Activated T-helper 2 cell treated with anti-CD3 and anti-CD28 coated beads, Interferon-gamma antibody, Interleukin-2, Interleukin-4, amounts not matched to agents 10 μg/mL and 5 μg/mL and 100 μg/mL, durations not matched to agents 14 hours and 24 hours and 36 hours (primary cell): ENCODE measurements around the gene DCP2. TPM values are rescaled to one million over a fixed set of nuclear protein-coding genes. Genes with fewer than 3 reads are reported as not detected.

Source experiments
- DNase-seq: peaks from one replicate; pipeline ENCODE4 v3.0.0; 2021; ENCODE audit warnings: low spot score
- H3K27ac Mint-ChIP-seq: one replicate; pipeline ENCODE4 v1.8.0; 2021; ENCODE audit warnings: mixed read lengths
- H3K27me3 Mint-ChIP-seq: one replicate; pipeline ENCODE4 v1.8.0; 2021; ENCODE audit warnings: low read depth, mixed read lengths
- H3K36me3 Mint-ChIP-seq: one replicate; pipeline ENCODE4 v1.8.0; 2021; ENCODE audit warnings: low read depth, mixed read lengths
- H3K4me1 Mint-ChIP-seq: one replicate; pipeline ENCODE4 v1.8.0; 2021; ENCODE audit warnings: low read depth, mixed read lengths
- H3K4me3 Mint-ChIP-seq: one replicate; pipeline ENCODE4 v1.8.0; 2021; ENCODE audit warnings: low read depth, mild to moderate bottlenecking, moderate library complexity, mixed read lengths
- H3K9me3 Mint-ChIP-seq: one replicate; pipeline ENCODE4 v1.8.0; 2021; ENCODE audit warnings: mixed read lengths
- intact Hi-C: fragments of 100-400 bp; cut with micrococcal nuclease; formaldehyde crosslinking; loops from one replicate; pipeline ENCODE4 v1.15.1; 2023
- total RNA-seq: library from RNA; stranded (reverse); gene quantifications from 2 replicates; pipeline ENCODE4 v1.2.3, GENCODE V29; 2022

The DCP2 gene
- total RNA-seq, 1 donor from 2014 or later: 84.1 TPM

DNA sequence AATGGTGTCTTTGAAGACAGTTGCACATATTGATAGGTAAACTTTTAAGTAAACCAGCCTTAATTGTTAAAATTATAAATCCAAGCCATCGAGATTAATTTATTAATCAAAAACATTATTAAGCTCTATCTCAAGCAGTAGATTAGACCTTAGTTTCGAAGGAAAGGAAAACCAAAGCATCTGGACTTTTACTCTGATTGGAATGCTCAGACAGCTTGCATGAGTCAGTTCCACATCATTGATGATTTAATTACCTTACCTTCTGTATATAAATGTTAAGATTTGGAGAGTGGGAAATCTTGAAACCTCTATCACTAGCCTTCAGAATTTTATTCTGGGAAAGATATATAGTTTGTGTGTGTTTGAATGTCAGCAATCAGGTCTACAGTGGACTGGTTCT, 23.9 kb downstream of the DCP2 start:
- no peak overlapping the region for H3K27ac Mint-ChIP-seq

DNA sequence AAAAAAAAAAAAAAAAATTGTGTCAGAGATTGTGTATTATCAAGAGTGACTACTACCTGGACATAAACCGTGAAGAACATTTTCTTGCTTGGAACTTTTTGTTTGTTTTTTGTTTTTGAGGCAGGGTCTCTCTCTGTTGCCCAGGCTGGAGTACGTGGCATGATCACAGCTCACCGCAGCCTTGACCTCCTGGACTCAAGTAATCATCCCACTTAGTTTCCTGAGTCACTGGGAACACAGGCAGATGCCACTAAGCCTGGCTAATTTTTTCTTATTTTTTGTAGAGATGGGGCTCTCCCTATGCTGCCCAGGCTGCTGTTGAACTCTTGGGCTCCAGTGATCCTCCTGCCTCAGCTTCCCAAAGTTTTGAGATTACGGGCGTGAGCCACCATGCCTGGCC, 25.8 kb downstream of the DCP2 start:
- Mint-ChIP-seq H3K9me3 (no peaks in the 10 kb centered on the region), H3K27me3 (no peaks in the 10 kb centered on the region), H3K36me3 (peaks cover 51% of the 10 kb centered on the region), H3K27ac (no peak overlapping the region), H3K4me1 (peaks cover 16% of the 10 kb centered on the region), H3K4me3 (no peak overlapping the region)
- no peak for DNase-seq
- intact Hi-C loops: no loop called here

More for the DNA sequence above, 23.9 kb downstream of the DCP2 start:
- Mint-ChIP-seq H3K9me3 (no peaks in the 10 kb centered on the region), H3K4me1 (peaks cover 20% of the 10 kb centered on the region), H3K36me3 (peaks cover 53% of the 10 kb centered on the region), H3K27me3 (no peaks in the 10 kb centered on the region), H3K4me3 (no peak overlapping the region)
- no peak for DNase-seq
- intact Hi-C loops: no loop called here

DNA sequence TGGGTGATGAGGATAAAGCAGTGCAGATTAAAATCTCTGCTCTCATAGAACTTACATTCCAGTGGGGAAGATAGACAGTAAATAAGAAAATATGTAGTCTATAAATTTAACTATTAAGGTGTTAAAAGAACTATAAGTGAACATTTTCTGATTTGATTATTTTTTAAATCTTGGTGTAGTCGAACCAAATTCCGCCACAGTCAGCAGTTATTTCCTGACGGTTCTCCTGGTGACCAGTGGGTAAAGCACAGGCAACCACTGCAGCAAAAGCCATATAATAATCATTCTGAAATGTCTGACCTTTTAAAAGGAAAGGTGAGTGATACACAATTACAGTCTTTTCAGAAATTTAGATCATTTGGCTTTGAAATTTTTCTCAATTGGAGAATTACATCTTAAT, 27.2 kb downstream of the DCP2 start:
- Mint-ChIP-seq H3K4me3 (no peak overlapping the region), H3K9me3 (no peaks in the 10 kb centered on the region), H3K4me1 (peaks cover 16% of the 10 kb centered on the region), H3K36me3 (peaks cover 56% of the 10 kb centered on the region), H3K27me3 (no peaks in the 10 kb centered on the region), H3K27ac (no peak overlapping the region)
- intact Hi-C loops: no loop called here
- DNase-seq: no peak

DNA sequence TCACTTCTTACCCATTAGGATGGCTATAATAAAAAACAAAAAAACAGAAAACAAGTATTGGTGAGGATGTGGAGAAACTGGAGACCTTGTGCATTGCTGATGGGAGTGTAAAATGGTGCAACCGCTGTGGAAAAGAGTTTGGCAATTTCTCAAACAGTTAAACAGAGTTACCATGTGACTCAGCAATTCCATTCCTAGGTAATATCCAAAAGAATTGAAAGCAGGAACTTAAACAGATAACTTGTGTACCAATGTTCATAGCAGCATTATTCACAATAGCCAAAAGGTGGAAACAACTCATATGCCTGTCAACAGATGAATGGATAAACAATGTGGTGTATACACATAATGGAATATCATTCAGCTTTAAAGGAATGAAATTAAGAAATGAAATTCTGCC, 28.9 kb downstream of the DCP2 start:
- intact Hi-C loops: no loop called here
- no peak overlapping the region for H3K4me3 Mint-ChIP-seq
- peaks cover 62% of the 10 kb centered on the region for H3K36me3 Mint-ChIP-seq
- DNase-seq: no peak
- no peak overlapping the region for H3K27ac Mint-ChIP-seq
- H3K27me3 Mint-ChIP-seq: no peaks in the 10 kb centered on the region
- H3K9me3 Mint-ChIP-seq: no peaks in the 10 kb centered on the region
- H3K4me1 Mint-ChIP-seq: peaks cover 13% of the 10 kb centered on the region

DNA sequence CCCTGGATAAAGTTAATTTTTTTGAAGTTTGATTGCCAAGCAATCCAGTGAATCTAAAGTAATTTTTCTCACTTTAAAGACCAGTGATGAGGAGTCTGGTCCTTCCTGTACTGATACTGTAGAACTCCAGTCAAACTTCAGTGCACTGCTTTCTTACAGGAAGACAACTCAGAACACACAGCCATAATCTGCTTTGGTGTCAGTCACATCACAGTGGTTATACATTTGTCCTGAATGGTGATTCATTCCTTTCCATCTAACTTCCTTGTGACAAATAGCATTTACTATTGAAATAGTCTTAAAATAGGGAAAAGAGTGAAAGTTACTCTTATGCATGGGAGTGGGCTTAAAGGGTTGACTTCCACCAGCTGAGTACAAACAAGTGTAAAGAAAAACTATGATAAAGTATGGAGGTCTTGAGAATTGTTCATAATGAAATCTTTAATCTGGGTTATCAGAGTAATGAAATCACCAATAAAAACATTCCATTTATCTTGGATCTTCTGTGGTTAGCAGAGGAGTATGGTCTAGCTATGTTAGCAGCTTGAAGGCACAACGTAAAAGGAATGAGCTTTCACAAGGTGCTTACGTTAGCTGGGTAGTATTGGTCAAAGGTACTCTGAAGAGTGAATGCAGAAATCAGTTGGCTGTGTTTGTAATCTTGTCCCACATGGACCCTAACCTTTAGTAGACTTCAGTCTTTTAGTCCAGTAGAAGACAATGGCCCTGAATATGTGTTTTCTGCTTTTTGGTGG, 41.5 kb downstream of the DCP2 start:
- no peaks in the 10 kb centered on the region for H3K27me3 Mint-ChIP-seq
- H3K4me3 Mint-ChIP-seq: no peak overlapping the region
- intact Hi-C loops: loop anchor here (2.0 kb wide), 1 partner anchor 101 kb away; no protein-coding TSS in a partner anchor
- H3K36me3 Mint-ChIP-seq: peaks cover 77% of the 10 kb centered on the region
- no peak overlapping the region for H3K27ac Mint-ChIP-seq
- no peaks in the 10 kb centered on the region for H3K9me3 Mint-ChIP-seq
- DNase-seq: no peak
- peaks cover 57% of the 10 kb centered on the region for H3K4me1 Mint-ChIP-seq

DNA sequence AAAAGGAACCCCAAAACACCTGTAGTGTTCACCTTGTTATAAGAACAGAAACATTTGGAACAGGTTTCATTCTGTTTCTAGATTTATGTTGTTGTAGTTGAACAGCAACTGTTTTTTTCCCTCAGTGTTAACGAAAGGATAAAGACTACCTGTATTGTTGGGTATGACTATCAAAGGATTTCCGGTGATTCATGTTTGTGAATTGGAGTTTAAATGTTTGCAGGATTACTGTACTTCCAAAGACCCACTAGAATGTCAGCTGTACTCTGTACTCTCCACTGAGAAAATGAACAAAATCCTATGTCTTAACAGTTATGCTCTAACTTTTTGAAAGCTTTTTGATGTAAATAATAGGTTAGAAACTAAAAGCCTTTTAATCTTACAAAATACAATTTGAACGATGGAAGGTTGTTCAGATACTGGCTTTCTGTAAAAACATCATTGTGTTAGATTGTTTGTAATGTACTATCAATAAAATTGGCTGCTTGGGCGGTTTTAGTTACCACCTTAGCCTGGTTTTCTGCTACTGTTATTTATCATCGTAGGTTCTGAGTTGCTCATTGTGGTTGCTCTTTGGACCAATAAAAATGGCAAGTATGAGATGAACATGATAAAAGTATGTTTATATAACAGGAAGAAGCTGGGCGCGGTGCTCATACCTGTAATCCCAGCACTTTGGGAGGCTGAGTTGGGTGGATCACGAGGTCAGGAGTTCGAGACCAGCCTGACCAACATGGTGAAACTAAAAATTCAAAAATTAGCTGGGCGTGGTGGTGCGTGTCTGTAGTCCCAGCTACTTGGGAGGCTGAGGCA, 44.1 kb downstream of the DCP2 start:
- DNase-seq: peak; percentile 31
- Mint-ChIP-seq H3K9me3 (no peaks in the 10 kb centered on the region), H3K27ac (peak overlapping the region; percentile 69), H3K4me3 (peak overlapping the region; percentile 8), H3K27me3 (no peaks in the 10 kb centered on the region), H3K36me3 (peaks cover 73% of the 10 kb centered on the region), H3K4me1 (peaks cover 70% of the 10 kb centered on the region)
- intact Hi-C loops: loop anchor here (2.0 to 5.0 kb wide), 2 partner anchors 42 to 58 kb away; no protein-coding TSS in a partner anchor

DNA sequence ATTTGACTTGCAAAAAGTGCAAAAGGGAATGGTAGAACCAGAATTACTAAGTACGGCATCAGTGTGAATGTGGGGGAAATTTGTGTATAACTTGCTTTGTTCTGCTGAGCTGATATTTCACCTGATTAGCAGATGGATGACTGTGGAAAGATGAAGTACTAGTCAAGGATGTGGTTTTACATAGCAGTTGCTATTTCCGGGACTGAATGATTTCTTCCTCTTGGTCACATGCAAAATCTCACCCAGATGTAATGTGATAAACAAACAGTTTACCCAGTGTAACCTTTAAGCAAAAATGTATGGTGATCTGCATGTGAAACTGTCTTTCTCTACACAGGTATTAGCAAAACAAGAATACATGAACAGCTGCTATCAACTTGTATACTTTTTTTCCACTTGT, 46.1 kb downstream of the DCP2 start:
- Mint-ChIP-seq H3K4me3 (peak overlapping the region; percentile 24), H3K4me1 (peaks cover 63% of the 10 kb centered on the region), H3K27ac (peak overlapping the region; percentile 42), H3K36me3 (peaks cover 77% of the 10 kb centered on the region), H3K9me3 (no peaks in the 10 kb centered on the region), H3K27me3 (no peaks in the 10 kb centered on the region)
- DNase-seq: peak; percentile 26
- intact Hi-C loops: loop anchor here (2.0 to 5.0 kb wide), 4 partner anchors 28 to 258 kb away; partner anchors contain the start of gene DCP2

DNA sequence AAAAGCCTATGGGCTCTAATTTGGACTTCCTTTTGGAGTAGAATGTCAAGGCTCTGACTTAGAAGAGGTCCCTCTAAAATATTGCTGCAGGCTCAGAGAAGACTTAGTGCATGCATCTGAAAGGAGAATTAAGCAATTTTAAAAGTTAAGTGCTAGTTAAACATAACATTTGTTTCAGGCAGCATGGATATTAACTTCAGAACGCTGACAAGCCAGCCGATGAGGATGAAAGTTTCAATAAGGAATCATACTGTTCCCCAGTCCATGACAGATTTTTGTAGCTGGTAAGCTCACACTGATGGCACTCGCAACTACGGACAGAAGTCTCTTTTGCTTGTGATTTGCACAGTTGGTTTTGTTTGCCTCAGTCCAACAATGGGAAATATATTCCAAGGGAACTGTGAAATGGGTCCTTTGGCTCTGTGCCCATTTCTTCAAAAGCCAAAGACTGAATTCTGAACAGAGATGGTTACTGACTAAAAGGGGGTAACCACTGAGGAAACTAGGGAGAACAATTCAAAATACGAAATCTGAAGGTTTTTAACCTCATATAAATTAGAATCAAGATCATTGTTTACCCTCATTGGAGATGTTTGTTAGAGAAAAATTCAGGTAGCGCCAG, 47.6 kb downstream of the DCP2 start:
- intact Hi-C loops: loop anchor here (5.0 kb wide), 1 partner anchor 62 kb away; no protein-coding TSS in a partner anchor
- DNase-seq: no peak
- Mint-ChIP-seq H3K9me3 (no peaks in the 10 kb centered on the region), H3K27ac (peak overlapping the region; percentile 16), H3K4me1 (peaks cover 48% of the 10 kb centered on the region), H3K36me3 (peaks cover 66% of the 10 kb centered on the region), H3K4me3 (no peak overlapping the region), H3K27me3 (no peaks in the 10 kb centered on the region)

DNA sequence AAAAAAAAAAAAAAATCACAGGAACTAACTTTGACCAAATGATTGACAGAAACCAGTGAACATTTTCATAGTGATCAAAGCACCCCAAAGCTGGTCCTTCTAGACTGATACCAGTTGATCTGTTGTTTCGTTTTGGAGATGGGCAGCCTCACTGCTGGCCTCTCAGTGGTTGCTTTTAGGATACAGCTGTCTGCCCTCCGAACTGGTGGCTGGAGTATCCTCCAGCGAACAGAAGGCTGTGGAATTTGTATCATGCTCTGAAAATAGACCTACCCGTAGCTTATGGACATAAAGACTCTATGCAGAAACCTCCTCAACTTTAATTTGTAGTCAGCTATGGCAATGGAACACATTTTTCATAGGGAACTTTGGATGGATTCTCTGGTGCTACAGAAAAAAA, 49.0 kb downstream of the DCP2 start:
- Mint-ChIP-seq H3K27ac (no peak overlapping the region), H3K27me3 (no peaks in the 10 kb centered on the region), H3K36me3 (peaks cover 64% of the 10 kb centered on the region), H3K9me3 (no peaks in the 10 kb centered on the region), H3K4me3 (no peak overlapping the region), H3K4me1 (peaks cover 41% of the 10 kb centered on the region)
- intact Hi-C loops: no loop called here
- DNase-seq: no peak

DNA sequence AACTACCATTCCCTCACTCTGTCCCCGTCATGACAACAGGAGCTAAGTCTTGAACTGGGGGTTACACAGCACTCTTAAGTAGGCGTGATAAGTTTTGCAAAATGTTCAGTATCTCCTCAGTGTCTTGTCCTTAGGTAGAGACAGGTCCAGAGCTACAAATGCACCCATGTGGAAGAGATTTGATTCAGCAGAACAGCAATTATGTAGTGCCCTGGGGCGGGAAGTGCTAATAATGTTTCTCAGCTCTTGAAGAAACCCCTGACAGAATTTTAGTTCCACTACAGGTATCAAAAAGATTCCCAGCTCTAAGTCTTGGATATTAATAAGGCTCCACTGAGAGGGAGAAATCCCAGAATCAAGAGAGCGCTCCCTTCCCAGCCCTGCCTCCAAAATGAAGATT, 49.6 kb downstream of the DCP2 start:
- no peak overlapping the region for H3K4me3 Mint-ChIP-seq
- no peak for DNase-seq
- H3K9me3 Mint-ChIP-seq: no peaks in the 10 kb centered on the region
- H3K36me3 Mint-ChIP-seq: peaks cover 57% of the 10 kb centered on the region
- peaks cover 35% of the 10 kb centered on the region for H3K4me1 Mint-ChIP-seq
- intact Hi-C loops: no loop called here
- no peak overlapping the region for H3K27ac Mint-ChIP-seq
- no peaks in the 10 kb centered on the region for H3K27me3 Mint-ChIP-seq

DNA sequence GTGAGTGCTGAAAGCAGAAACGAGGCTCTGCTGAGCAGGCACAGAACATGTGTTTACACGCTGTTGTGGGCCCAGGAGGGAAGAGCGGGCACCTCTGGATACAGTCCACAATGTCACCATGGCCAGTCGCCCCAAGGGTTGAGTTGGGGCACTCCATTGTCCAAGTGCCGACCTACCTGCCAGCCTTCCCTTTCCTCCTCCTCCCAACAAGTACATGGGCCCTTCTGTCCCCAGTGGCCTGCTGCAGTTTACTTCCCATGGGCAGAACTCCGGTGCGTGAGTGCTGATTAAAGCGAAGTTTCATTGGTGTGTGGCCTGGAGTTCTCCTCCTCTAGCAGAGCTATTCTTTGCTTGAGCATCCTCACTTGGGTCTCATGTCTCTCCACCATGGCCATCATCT, 50.4 kb downstream of the DCP2 start:
- H3K27ac Mint-ChIP-seq: no peak overlapping the region
- H3K4me1 Mint-ChIP-seq: peaks cover 29% of the 10 kb centered on the region
- H3K36me3 Mint-ChIP-seq: peaks cover 55% of the 10 kb centered on the region
- no peaks in the 10 kb centered on the region for H3K9me3 Mint-ChIP-seq
- no peak overlapping the region for H3K4me3 Mint-ChIP-seq
- intact Hi-C loops: no loop called here
- DNase-seq: no peak
- H3K27me3 Mint-ChIP-seq: no peaks in the 10 kb centered on the region

DNA sequence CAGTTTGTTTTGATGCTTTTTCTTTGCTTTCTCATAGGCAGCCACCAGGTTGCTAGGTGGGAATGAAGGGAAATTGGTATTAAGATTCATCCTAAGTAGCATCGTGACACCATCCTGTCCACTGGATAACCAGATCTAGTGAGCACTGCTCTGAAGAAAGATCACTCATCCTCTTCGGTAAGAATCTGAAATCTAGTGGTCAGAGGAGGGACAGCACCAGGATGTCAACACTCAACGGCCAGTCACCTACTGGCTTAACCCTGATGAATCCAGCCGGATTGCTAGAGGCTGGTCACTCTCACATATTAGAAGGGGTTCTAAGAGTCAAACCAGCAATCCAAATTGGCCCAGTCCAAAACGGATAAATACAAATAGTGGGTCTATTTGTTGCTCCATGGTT, 50.8 kb downstream of the DCP2 start:
- no peaks in the 10 kb centered on the region for H3K27me3 Mint-ChIP-seq
- DNase-seq: no peak
- intact Hi-C loops: no loop called here
- peaks cover 54% of the 10 kb centered on the region for H3K36me3 Mint-ChIP-seq
- no peak overlapping the region for H3K4me3 Mint-ChIP-seq
- H3K9me3 Mint-ChIP-seq: no peaks in the 10 kb centered on the region
- H3K4me1 Mint-ChIP-seq: peaks cover 25% of the 10 kb centered on the region
- no peak overlapping the region for H3K27ac Mint-ChIP-seq

DNA sequence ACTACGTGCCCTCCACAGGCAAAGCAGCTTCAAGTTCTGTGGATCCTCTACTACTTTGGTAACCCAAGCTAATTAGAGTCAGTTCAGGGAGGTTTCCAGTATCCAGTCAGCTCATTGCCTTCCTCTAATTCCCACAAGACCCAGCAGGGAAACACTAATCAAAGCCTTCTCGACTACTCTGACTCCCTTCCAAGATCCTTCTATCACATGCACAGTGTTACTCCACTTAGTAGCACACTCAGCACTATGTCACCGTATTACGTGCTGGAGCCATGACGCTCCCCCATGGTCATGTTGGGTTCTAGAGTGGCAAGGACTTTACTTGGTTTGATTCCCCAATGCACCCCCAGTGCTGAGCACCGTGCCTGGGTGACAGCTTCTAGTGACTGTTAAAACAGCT, 53.0 kb downstream of the DCP2 start:
- peaks cover 7% of the 10 kb centered on the region for H3K4me1 Mint-ChIP-seq
- no peaks in the 10 kb centered on the region for H3K27me3 Mint-ChIP-seq
- no peak for DNase-seq
- no peak overlapping the region for H3K27ac Mint-ChIP-seq
- intact Hi-C loops: no loop called here
- H3K9me3 Mint-ChIP-seq: no peaks in the 10 kb centered on the region
- no peak overlapping the region for H3K4me3 Mint-ChIP-seq
- peaks cover 33% of the 10 kb centered on the region for H3K36me3 Mint-ChIP-seq
